HUES64 (cell line): ENCODE results near the gene AHRR.
"Not testable (repeated sequence)": the region's sequence is repeated elsewhere in the genome, so short reads cannot be mapped to it uniquely, and the experiment has no call there.

Experiments used
- H3K27ac ChIP-seq: 2 replicates; pipeline ENCODE4 v1.7.0; 2013; ENCODE audit warnings: low read depth, low read length, inconsistent platforms
- H3K27me3 ChIP-seq: 2 replicates; pipeline ENCODE4 v1.6.1; 2013; ENCODE audit warnings: mild to moderate bottlenecking, low read length; ENCODE audit not compliant: insufficient read depth
- H3K36me3 ChIP-seq: 2 replicates; pipeline ENCODE4 v1.6.1; 2013; ENCODE audit warnings: mild to moderate bottlenecking, low read length; ENCODE audit not compliant: insufficient read depth
- H3K4me1 ChIP-seq: 2 replicates; pipeline ENCODE4 v1.6.1; 2013; ENCODE audit warnings: mild to moderate bottlenecking, low read length, moderate library complexity; ENCODE audit not compliant: insufficient read depth
- H3K4me3 ChIP-seq: 2 replicates; pipeline ENCODE4 v1.5.1; 2013; ENCODE audit warnings: mild to moderate bottlenecking, low read length, moderate library complexity
- H3K9ac ChIP-seq: 2 replicates; pipeline ENCODE4 v1.6.1; 2013; ENCODE audit warnings: mild to moderate bottlenecking, low read depth, low read length
- H3K9me3 ChIP-seq: 2 replicates; pipeline ENCODE4 v1.6.1; 2013; ENCODE audit warnings: low read depth, low read length; ENCODE audit not compliant: insufficient read depth
- WGBS: fragments of 150-250, 120-280 bp; methylation state at CpG from one replicate; pipeline ENCODE4 v1.1.7; 2013; ENCODE audit warnings: missing lambda C conversion rate; 5-methylcytosine and 5-hydroxymethylcytosine counted together

The AHRR gene

GRCh38 chr5:378301-378891, 56.9 kb downstream of the AHRR start:
- Histone ChIP-seq H3K4me1 (no peaks in the 10 kb centered on the region), H3K4me3 (no peak overlapping the region), H3K27me3 (peaks cover 21% of the 10 kb centered on the region), H3K9ac (no peak overlapping the region), H3K27ac (no peak overlapping the region), H3K9me3 (no peaks in the 10 kb centered on the region), H3K36me3 (no peaks in the 10 kb centered on the region)
- WGBS, result 86% methylated on average over 8 of the region's 8 CpGs

GRCh38 chr5:378976-379742, 57.6 kb downstream of the AHRR start:
- no peak overlapping the region for H3K27ac ChIP-seq
- no peaks in the 10 kb centered on the region for H3K9me3 ChIP-seq
- no peaks in the 10 kb centered on the region for H3K36me3 ChIP-seq
- no peak overlapping the region for H3K9ac ChIP-seq
- peaks cover 13% of the 10 kb centered on the region for H3K27me3 ChIP-seq
- H3K4me1 ChIP-seq, result no peaks in the 10 kb centered on the region
- WGBS, result 89% methylated on average over 16 of the region's 16 CpGs
- no peak overlapping the region for H3K4me3 ChIP-seq

DNA sequence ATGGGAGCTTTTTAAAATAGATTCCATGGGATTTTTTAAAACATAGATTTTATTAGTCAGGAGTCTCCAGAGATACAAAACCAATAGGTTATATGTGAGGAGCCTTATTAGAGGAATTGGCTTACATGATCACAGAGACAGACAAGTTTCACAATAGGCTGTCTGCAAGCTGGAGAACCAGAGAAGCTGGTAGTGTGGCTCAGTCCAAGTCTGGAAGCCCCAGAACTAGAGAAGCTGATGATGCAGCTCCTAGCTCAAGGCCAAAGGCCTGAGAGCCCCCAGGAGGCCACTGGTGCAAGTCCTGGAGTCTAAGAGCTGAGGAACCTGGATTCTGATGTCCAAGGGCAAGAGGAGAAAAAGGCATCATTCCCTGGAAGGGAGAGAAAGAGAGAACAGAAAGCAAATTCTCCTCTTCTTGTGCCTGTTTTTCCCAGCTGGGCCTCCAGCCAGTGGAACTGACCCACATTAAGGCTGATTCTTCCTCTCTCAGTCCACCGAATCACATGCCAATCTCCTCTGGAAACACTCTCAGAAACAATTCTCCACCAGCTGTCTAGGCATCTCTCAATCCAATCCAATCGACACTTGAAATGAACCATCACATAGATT, 59.3 kb downstream of the AHRR start:
- H3K9ac ChIP-seq, result no peak overlapping the region
- H3K4me3 ChIP-seq, result no peak overlapping the region
- 92% methylated on average over 1 of the region's 2 CpGs for WGBS

GRCh38 chr5:383066-383465, 61.6 kb downstream of the AHRR start:
- Histone ChIP-seq H3K9ac (no peak overlapping the region), H3K4me3 (no peak overlapping the region), H3K4me1 (no peaks in the 10 kb centered on the region), H3K27ac (no peak overlapping the region), H3K27me3 (no peaks in the 10 kb centered on the region), H3K36me3 (no peaks in the 10 kb centered on the region), H3K9me3 (no peaks in the 10 kb centered on the region)

More for the DNA sequence above, 59.3 kb downstream of the AHRR start:
- Histone ChIP-seq H3K9me3 (no peaks in the 10 kb centered on the region), H3K36me3 (no peaks in the 10 kb centered on the region), H3K27me3 (no peaks in the 10 kb centered on the region), H3K4me1 (no peaks in the 10 kb centered on the region), H3K27ac (no peak overlapping the region)

DNA sequence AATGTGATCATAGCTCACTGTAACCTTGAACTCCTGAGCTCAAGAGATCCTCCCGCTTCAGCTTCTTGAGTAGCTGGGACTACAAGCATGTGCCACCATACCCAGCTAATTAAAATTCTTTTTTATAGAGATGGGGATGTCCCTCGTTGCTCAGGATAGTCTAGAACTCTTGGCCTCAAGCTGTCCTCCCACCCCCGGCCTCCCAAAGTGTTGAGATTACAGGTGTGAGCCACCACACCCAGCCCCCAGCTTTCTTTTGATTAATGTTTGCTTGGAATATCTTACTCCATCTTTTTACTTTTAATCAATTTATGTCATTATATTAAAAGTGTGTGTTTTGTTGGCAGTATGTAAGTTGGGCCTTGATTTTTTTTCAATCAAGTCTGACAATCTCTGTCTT, 62.1 kb downstream of the AHRR start:
- H3K4me1 ChIP-seq, result no peaks in the 10 kb centered on the region
- no peaks in the 10 kb centered on the region for H3K9me3 ChIP-seq
- H3K4me3 ChIP-seq, result no peak overlapping the region
- WGBS, result 74% methylated on average over 2 of the region's 3 CpGs
- no peak overlapping the region for H3K9ac ChIP-seq
- H3K27me3 ChIP-seq, result no peaks in the 10 kb centered on the region
- no peaks in the 10 kb centered on the region for H3K36me3 ChIP-seq
- H3K27ac ChIP-seq, result no peak overlapping the region

GRCh38 chr5:384576-384975, 63.1 kb downstream of the AHRR start:
- H3K27ac ChIP-seq, H3K27me3 ChIP-seq, H3K4me3 ChIP-seq, H3K36me3 ChIP-seq, H3K9me3 ChIP-seq, H3K9ac ChIP-seq, H3K4me1 ChIP-seq: not testable (repeated sequence)
- WGBS, result 94% methylated on average over 5 of the region's 7 CpGs

DNA sequence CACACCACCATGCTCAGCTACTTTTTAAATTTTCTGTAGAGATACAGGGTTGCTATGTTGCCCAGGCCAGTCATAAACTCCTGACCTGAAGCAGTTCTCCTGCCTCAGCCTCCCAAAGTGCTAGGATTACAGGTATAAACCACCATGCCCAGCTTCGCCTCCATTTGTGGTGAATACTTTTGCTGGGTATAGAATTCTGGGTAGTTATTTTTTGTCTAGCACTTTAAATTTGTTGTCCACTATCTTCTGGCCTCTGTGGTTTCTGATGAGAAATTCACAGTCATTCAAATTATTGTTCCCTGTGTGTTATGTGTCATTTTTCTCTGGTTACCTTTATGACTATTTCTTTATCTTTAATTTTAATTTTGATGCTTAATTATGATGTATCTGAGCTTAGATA, 63.8 kb downstream of the AHRR start:
- Histone ChIP-seq H3K4me1 (peaks cover 4% of the 10 kb centered on the region; the same call in 1 of the 2 replicates), H3K27me3 (no peaks in the 10 kb centered on the region), H3K9me3 (no peaks in the 10 kb centered on the region), H3K4me3 (no peak overlapping the region), H3K27ac (no peak overlapping the region), H3K36me3 (no peaks in the 10 kb centered on the region), H3K9ac (no peak overlapping the region)
- WGBS, result 100% methylated on average over 1 of the region's 1 CpG

- H3K27me3 ChIP-seq, result no peaks in the 10 kb centered on the region
- no peak overlapping the region for H3K27ac ChIP-seq
- H3K4me3 ChIP-seq, result no peak overlapping the region
- 86% methylated on average over 18 of the region's 18 CpGs for WGBS
- no peak overlapping the region for H3K9ac ChIP-seq
- peaks cover 11% of the 10 kb centered on the region; the same call in 1 of the 2 replicates for H3K4me1 ChIP-seq
- H3K36me3 ChIP-seq, result no peaks in the 10 kb centered on the region
- no peaks in the 10 kb centered on the region for H3K9me3 ChIP-seq
These were observed 65.2 kb downstream of the AHRR start for GRCh38 chr5:386432-387341.

DNA sequence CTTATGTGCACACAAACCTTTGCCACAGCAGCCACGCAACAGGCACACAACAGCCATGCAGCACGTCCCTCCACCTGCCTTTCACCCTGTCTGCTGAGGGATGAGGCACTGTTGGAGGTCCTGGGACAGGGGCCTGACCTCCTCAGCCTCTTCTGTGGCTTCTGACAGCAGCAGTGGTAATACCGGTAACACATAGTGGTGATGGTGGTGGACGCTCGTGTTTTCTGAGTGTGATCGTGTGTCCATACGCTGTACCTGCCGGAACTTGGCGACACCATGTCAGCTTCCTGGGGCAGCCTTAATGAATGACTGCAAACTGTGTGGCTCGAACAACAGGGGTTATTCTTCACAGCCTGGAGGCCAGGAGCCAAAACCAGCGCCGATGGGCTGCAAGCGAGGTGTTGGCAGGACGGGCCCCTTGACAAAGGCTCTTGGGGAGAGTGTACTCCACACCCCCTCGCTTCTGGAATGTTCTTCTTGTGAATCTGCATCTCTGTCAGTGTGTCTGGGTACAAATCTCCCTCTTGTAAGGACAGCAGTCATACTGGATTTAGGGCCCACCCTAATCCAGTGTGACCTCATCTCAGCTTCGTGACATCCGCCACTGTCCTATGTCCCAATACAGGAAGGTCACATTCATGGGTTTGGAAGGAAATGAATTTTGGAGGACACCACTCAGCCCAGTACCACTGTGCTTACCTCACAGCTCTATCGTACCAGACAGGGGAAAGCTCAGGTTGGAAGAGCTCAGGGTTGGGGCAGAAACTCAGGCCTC, 66.2 kb downstream of the AHRR start:
- no peaks in the 10 kb centered on the region for H3K27me3 ChIP-seq
- H3K27ac ChIP-seq, result no peak overlapping the region
- 90% methylated on average over 18 of the region's 18 CpGs for WGBS
- H3K9ac ChIP-seq, result no peak overlapping the region
- H3K36me3 ChIP-seq, result no peaks in the 10 kb centered on the region
- H3K4me1 ChIP-seq, result peaks cover 11% of the 10 kb centered on the region; the same call in 1 of the 2 replicates
- no peaks in the 10 kb centered on the region for H3K9me3 ChIP-seq
- no peak overlapping the region for H3K4me3 ChIP-seq

DNA sequence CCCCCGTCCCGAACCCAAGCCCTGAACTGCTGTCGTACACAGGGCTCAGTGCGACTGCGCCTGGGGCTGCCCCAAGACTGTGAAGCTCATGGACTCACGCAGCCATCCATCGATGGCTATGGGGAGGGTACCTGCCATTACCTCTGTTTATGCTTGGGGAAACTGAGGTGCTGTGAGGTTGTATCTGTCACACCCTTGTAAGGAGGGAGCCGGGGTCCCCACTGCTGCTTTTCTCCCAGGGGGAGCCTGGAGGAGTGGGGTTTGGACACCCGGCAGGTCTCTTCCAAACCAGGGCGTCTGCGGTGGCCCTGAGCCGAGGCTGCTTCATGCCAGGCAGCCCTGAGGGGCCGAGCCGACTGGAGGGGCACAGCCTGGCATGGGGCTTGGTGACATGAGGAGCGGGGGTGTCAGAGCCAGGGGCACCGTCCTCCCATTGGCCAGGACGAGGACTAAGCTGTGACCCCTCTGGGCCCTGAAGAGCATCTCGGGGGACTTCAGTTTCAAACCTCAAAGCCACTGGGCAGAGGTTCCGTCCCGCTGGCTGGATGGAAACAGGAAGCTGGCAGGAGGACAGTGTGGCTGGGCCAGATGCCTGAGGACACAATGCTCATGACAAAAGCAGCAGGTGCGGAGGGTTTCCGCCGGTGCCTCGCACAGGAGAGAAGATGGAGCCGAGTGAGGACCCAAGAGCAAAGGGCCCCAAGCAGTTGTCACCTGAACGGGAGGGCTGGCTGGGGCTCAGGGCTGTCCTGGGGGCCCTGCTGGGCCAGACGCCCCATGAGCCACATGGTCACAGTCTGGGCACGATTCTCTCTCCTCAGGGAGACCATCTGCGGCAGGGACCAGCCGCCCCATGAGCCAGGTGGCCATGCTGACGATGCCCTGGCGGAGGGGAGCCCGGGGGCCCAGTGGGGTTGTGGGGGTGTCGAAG, 67.0 kb downstream of the AHRR start:
- H3K9ac ChIP-seq, result no peak overlapping the region
- 91% methylated on average over 34 of the region's 34 CpGs for WGBS
- no peaks in the 10 kb centered on the region for H3K27me3 ChIP-seq
- peaks cover 11% of the 10 kb centered on the region; the same call in 1 of the 2 replicates for H3K4me1 ChIP-seq
- H3K4me3 ChIP-seq, result no peak overlapping the region
- H3K9me3 ChIP-seq, result no peaks in the 10 kb centered on the region
- H3K27ac ChIP-seq, result no peak overlapping the region
- H3K36me3 ChIP-seq, result no peaks in the 10 kb centered on the region
